NCI-H1417 (cell line): Measurements from ENCODE around the gene IL17C.

ENCODE experiments used
- DNase-seq, 3 experiments: peaks; one replicate each; lab custom pipeline; 2025; lab: John Stamatoyannopoulos, UW

IL17C gene

GRCh38 chr16:88645455-88645854 is 7.1 kb downstream of the IL17C start:
- no peak for DNase-seq

DNA sequence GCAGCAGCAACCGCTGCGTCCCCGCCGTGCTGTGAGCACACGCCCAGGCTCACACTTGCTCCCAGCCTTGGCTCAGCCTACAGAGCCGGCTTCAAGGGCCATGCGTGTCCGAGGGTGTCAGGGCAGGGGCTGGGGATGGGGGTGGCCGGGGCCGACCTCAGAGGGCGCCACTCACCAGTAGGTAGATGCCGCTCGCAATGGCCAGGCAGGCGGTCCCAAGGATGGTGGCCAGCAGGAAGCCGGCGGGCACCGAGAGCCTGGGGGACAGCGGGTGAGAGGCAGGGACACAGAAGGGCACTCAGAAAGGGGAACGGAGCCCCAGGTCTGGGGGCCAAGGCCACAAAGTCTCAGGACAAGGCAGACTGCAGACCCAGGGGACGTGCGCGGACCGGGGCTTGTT is 7.6 kb downstream of the IL17C start:
- no peak for DNase-seq

GRCh38 chr16:88646345-88647034 is 8.1 kb downstream of the IL17C start:
- DNase-seq: no peak

DNA sequence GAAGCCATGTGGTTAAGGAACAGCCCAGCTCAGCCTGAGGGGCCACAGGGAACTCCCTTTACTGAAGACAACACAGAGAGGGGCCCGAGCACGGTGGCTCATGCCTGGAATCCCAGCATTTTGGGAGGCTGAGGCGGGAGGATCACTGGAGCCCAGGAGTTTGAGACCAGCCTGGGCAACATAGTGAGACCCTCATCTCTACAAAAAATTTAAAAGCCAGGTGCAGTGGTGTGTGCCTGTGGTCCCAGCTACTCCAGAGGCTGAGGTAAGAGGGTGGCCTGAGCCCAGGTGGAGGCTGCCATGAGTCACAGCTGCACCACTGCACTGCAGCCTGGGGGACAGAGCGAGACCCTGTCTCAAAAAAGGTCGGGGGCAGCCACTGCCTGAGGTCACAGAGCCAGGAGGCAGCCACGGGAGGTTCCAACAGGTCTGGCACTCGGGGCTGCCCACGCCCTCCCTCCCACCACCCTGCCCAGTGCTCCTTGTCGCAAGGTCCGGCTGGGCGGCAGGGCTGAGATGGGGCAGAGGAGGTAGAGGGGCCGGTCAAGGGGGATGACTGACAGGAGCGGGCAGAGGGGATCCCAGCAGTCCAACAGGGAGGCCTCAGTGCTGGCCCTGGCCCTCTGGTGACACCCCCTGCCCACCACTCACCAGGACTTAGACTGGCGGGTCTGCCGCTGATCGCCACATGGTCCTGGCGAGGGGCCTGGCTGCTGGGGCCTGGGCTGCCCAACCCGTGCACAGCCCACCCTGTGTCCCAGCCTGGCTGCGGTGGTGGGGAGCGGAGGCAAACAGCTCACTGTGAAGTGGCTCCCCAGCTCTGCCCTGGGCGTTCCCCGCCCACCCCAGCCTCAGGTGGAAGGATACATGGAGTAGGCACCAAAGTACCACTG is 9.1 kb downstream of the IL17C start:
- DNase-seq: no peak

GRCh38 chr16:88649195-88649923 is 11.0 kb downstream of the IL17C start:
- peak in 1 of 3 experiments; percentile 56 for DNase-seq

DNA sequence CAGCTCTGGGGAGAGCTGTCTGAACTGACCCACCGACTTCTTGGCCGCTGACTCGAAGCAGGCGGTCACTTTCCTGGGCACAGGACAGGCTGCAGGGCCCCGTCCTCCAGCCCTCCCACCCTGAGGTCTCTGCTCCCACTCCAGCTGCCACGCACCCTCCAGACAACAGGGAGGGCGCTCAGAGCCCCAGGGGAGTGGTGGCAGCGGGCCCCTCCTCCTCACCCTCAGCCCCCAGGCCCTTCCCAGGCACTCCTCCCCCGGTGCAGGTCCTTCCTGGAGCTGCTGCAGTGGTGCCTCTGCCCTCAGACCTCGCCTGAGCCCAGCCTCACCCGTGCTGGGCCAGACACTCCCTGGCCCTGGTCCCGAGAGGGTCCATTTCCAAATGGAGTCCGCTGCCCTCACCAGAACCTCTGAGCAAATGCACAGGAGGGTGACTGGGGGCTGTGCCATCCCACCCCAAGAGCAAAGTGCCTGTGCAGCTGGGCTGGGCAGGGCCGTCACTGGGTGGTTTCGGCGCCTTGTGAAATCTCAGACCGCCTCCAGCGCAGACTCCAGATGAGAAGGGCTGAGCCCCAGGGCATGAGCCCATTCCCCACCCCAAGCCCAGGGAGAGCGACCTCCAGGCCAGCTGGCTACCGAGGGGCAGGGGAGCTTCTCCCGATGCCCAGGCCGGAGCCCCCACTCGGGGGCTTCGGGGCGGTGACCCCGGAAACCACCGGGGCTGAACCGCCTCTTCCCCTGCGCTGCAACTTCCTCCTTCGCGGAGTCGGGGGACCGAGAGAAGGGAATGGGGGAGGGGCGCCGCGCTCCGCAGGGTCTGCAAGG is 11.8 kb downstream of the IL17C start:
- no peak for DNase-seq

DNA sequence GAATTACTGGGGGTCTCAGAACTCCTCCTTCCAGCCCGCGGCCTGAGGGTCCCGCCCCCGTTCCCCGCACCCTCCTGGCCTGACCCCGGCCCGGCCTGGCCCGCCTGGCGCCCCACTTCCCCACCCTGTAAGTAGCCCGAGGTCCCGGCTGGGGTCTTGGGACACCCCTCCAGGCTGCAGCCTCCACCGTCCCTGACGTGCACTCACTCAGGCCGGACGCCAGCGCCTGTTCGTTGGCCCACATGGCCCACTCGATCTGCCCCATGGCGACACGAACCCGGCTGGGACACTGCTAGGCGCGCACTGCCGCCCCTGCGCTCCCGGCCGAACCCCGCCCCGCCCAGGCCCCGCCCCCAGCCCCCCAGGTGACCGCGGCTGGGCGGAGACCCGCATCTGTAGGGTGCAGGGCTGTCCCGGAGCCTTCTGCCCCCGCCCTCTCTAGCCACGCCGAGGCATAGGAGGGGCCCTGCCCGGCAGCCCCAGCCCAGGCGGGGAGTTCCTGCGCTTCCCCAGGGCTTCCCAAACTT is 12.4 kb downstream of the IL17C start, which contains the start of gene CYBA:
TSS of gene CYBA (minus strand) at position 305 of the 527 bp plus-strand sequence. CDS start at position 265, 40 bp downstream.
- peak in 1 of 3 experiments; percentile 13 for DNase-seq

DNA sequence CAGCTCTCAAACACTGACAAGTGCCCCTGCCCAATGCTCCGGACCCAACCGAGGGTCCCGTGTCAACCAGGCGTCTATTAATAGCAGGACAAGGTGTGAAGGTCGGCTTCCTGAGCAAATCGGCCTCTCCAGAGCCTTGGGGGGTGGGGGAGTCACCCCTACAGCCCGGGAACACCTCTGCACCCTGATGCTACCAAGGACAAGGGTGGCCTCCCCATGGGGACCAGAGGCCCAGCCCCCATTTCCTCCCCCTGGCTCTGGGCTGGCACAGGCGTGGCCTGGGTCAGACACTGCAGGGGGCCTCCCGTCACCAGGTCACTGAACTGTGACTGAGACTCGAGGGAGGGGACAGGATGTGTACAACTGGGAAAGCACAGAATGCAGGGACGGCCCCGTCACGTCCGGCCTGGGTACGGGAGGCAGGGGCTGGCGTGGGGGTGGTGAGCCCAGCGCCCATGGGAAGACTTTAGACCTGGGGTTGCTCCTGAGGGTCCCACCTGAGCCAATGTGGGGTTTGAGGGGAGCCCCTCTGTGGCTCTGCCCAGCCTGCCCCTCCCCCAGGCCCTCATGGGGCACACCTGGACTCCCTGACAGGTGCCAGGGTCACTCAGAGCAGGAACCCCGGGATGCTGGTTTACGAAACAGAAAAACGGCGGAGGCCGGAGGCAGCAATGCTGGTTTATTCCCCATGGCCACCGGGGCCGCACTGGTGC is 13.1 kb downstream of the IL17C start:
- peak in 1 of 3 experiments; percentile 9 for DNase-seq

DNA sequence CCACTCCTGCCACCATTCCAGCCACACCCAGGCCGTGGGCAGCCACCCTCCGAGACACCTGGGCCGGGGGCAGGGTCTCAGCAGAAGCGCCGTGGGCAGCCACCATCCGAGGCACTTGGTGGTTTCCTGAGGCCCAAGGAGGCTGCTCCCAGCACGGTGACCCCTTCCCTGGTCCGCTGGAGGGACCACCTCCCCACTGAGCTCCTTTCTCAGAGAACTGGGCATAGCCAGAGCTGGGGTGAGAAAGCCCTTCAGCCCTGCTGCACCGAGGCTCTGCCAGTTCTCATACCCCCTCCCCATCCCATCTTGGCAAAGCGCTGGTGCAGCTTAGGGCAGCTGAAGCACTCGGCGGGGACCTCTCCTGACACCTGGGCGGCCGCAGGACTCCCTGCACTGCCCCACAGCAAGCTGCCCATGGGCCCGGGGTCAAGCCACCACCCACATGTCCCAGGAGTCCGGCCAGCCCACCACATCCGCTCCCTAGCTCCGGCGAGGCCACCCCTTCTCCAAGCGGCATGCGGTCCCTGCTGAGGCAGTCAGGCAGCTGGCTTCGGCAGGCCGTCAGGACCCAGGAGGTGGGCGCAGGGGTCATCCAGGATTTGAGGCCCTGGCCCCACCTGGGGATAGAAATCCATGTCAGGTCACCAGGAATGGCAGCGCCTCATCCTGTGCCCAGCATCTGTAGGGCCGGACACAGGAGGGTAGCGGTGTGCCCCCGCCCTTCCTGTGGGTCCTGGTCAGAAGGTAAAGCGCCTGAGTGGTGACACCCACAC is 13.8 kb downstream of the IL17C start:
- DNase-seq: no peak

GRCh38 chr16:88652762-88653063 is 14.3 kb downstream of the IL17C start:
- DNase-seq: no peak

GRCh38 chr16:88653101-88653500 is 14.7 kb downstream of the IL17C start:
- DNase-seq: no peak

DNA sequence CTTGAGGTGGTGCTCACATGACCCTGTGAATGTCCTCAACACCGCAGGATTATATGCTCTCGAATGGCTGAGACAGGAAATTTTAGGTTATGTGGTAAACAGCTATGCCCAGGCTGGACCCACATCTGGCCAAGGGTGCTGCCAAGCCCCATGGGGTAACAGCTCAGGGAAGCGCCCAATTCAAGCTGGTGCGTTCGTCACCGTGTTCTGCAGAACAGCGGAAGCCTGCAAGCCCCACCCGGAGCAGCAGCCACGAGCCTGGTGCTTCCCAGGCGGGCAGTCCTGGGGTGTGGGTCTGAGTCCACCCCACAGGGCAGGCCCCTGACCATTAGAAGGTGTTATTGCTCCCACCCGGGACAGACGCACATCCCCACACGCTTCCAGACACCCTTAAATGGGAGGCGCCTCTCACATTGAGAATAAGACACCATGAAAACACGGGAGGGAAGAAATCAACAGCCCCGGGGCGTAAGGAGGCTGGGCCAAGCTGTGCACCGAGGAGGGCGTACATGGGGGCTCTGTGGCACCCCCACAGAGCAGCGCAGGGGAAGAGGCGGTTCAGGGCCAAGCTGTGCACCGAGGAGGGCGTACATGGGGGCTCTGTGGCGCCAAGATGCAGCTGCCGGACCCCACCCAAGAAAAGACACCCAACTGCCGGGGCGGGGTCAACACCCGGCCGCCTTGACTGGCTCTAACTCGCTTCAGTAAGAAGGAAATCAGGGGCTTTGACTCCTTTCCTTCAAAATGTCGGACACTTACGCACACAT is 15.4 kb downstream of the IL17C start:
- no peak for DNase-seq

- DNase-seq: no peak
Measured at GRCh38 chr16:88654363-88655052, 16.1 kb downstream of the IL17C start.

DNA sequence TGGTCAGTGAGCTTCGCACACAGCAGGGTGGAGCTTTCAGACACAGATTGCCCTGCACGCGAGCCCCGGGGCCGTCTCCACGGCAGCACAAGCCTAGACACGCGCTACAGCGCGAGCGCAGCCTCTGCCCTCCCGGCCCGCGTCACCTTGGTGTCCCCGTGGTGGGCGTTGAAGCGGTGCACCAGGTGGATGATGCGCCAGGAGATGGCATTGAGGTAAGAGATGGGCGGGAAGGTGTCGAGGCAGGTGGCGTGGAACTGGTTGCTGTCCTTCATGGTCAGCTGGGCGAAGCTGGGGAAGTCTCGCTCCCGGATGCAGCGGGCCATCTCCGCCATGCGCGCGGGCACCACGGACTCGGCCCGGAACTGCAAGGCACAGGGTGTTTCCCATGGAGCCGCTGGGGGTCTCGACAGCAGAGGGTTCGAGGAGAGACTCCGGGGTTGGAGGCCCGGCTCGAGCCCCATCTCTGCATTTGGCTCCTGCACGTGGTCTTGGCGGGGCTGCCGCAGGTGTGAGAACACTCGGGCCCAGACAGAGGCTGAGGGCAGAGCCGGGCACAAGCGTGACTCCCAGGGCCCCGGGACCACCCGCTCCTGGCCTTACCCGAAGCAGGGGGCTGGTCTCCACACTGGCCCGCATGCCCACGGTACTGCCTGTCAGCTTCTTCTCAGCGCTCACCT is 16.8 kb downstream of the IL17C start:
- peak in 2 of 3 experiments; percentile 20 to 41 for DNase-seq

DNA sequence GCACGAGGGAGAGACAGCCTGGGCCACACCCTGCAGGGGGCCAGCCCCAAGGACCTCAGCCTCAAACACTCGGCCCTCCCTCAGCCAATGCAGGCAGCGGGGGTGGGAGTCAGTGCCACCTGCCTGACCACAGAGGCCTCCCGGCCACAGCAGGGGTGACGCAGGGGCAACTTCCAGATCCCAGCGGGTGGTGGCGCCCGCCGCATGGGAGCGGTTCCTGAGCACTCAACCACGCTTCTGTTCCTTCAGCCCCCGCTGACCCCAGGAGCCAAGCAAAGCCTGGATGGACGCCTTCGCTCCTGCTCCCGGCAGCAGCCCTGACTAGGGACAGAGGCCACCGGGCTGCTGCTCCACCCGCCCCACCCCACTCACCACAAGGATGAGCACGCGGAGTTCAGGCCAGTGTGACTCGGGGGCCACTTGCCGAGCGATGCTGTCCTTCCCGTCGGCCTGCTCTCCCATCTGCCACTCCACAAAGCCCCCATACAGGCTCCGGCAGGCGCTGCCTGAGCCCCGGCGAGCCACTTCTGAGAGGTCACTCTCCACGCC is 17.4 kb downstream of the IL17C start:
- peak in 2 of 3 experiments; percentile 44 to 74 for DNase-seq

- no peak for DNase-seq
Measured at GRCh38 chr16:88656291-88656980, 18.1 kb downstream of the IL17C start.

GRCh38 chr16:88657371-88657770 is 19.0 kb downstream of the IL17C start:
- no peak for DNase-seq
